HepG2 (cell line): Measurements from ENCODE around the gene UBE2O. TPM values are rescaled to one million over a fixed set of nuclear protein-coding genes. Genes with fewer than 3 reads are reported as not detected.

Source experiments
- CEBPZ ChIP-seq: IDR thresholded peaks from 2 replicates; pipeline ENCODE4 v1.6.1; 2012; ENCODE audit warnings: low read length, improper control_type of control experiment
- CREBL2 ChIP-seq: sonication (generic); formaldehyde crosslinking; IDR thresholded peaks from 2 replicates; pipeline ENCODE4 v1.8.1; 2023; ENCODE audit warnings: missing genetic modification reagents, mild to moderate bottlenecking, borderline replicate concordance
- EEA1 ChIP-seq: sonication (generic); formaldehyde crosslinking; IDR thresholded peaks from 2 replicates; pipeline ENCODE4 v1.5.1; 2020; ENCODE audit warnings: mild to moderate bottlenecking, missing genetic modification reagents, borderline replicate concordance
- EED ChIP-seq: sonication (generic); formaldehyde crosslinking; IDR thresholded peaks from 2 replicates; pipeline ENCODE4 v1.5.0; 2020; ENCODE audit warnings: mild to moderate bottlenecking, missing genetic modification reagents
- ISX ChIP-seq: sonication (generic); formaldehyde crosslinking; conservative IDR thresholded peaks from 2 replicates; pipeline ENCODE4 v1.5.0; 2020; ENCODE audit warnings: missing genetic modification reagents
- KAT7 ChIP-seq: IDR thresholded peaks from 2 replicates; pipeline ENCODE4 v1.6.1; 2018; ENCODE audit warnings: borderline replicate concordance, missing compliant biosample characterization
- KDM3A ChIP-seq: IDR thresholded peaks from 2 replicates; pipeline ENCODE4 v1.6.1; 2018; ENCODE audit warnings: low read depth, missing compliant biosample characterization
- LBX2 ChIP-seq: sonication (generic); formaldehyde crosslinking; IDR thresholded peaks from 2 replicates; pipeline ENCODE4 v1.5.0; 2020; ENCODE audit warnings: missing genetic modification reagents, mild to moderate bottlenecking, borderline replicate concordance
- MBD4 ChIP-seq: IDR thresholded peaks from 2 replicates; pipeline ENCODE4 v1.6.1; 2012; ENCODE audit warnings: low read length, inconsistent platforms, borderline replicate concordance
- MXD1 ChIP-seq: sonication (generic); formaldehyde crosslinking; IDR thresholded peaks from 2 replicates; pipeline ENCODE4 v1.4.0; 2020; ENCODE audit warnings: mild to moderate bottlenecking, missing genetic modification reagents
- SATB2 ChIP-seq: sonication (generic); formaldehyde crosslinking; IDR thresholded peaks from 2 replicates; pipeline ENCODE4 v1.5.0; 2020; ENCODE audit warnings: missing genetic modification reagents
- SP4 ChIP-seq: sonication (generic); formaldehyde crosslinking; IDR thresholded peaks from 2 replicates; pipeline ENCODE4 v1.8.1; 2023; ENCODE audit warnings: mild to moderate bottlenecking, missing genetic modification reagents
- TFDP2 ChIP-seq: sonication (generic); formaldehyde crosslinking; IDR thresholded peaks from 2 replicates; pipeline ENCODE4 v1.4.0; 2020; ENCODE audit warnings: missing genetic modification reagents
- THAP11 ChIP-seq: IDR thresholded peaks from 2 replicates; pipeline ENCODE4 v1.6.1; 2016; ENCODE audit warnings: missing biosample characterization, missing genetic modification reagents
- ZBTB1 ChIP-seq: sonication (generic); formaldehyde crosslinking; IDR thresholded peaks from 2 replicates; pipeline ENCODE4 v1.4.0; 2020; ENCODE audit warnings: missing genetic modification reagents, borderline replicate concordance
- ZNF576 ChIP-seq: sonication (generic); formaldehyde crosslinking; IDR thresholded peaks from 2 replicates; pipeline ENCODE4 v1.4.0; 2020; ENCODE audit warnings: mild to moderate bottlenecking, missing genetic modification reagents
- ZNF580 ChIP-seq: IDR thresholded peaks from 2 replicates; pipeline ENCODE4 v1.6.1; 2016; ENCODE audit warnings: low read depth, borderline replicate concordance
- polyA plus RNA-seq, 8 experiments: library from polyadenylated mRNA; depleted of rRNA in 3 of 8; stranded (reverse) in 7 of 8; unstranded in 1 of 8; fragments of >200 nt; fragmentation: Illumina TruSeq in 4 of 8; extraction: Trizol in 4 of 8; gene quantifications; 2 replicates each; pipeline versions ENCODE4 v1.2.1 to v1.2.3, GENCODE V29; 2011 to 2016; ENCODE audit warnings: low read depth in 4 of 8, missing spikeins in 1 of 8, mixed read lengths in 1 of 8; ENCODE audit not compliant: insufficient read depth in 1 of 8
- total RNA-seq, 5 experiments: library from RNA; depleted of rRNA; stranded (reverse); fragments of >200 nt; fragmentation: Illumina TruSeq; extraction: Trizol; gene quantifications; 2 replicates each; pipeline ENCODE4 v1.2.3, GENCODE V29; 2016; ENCODE audit warnings: low read depth in 1 of 5
- TF ChIP-seq, protein P1 (sequence below): IDR thresholded peaks from 2 replicates; pipeline ENCODE4 v1.6.1; 2016
- TF ChIP-seq, protein P2 (sequence below): sonication (generic); formaldehyde crosslinking; IDR thresholded peaks from 2 replicates; pipeline ENCODE4 v1.5.1; 2020; ENCODE audit warnings: missing genetic modification reagents, mild to moderate bottlenecking, borderline replicate concordance

The UBE2O gene
- total and polyA plus RNA-seq, 2 of the 13 experiments (the other 11 are each of a cell fraction or from before 2014, with no cell fraction given), result 21.5 to 23.5 TPM

DNA sequence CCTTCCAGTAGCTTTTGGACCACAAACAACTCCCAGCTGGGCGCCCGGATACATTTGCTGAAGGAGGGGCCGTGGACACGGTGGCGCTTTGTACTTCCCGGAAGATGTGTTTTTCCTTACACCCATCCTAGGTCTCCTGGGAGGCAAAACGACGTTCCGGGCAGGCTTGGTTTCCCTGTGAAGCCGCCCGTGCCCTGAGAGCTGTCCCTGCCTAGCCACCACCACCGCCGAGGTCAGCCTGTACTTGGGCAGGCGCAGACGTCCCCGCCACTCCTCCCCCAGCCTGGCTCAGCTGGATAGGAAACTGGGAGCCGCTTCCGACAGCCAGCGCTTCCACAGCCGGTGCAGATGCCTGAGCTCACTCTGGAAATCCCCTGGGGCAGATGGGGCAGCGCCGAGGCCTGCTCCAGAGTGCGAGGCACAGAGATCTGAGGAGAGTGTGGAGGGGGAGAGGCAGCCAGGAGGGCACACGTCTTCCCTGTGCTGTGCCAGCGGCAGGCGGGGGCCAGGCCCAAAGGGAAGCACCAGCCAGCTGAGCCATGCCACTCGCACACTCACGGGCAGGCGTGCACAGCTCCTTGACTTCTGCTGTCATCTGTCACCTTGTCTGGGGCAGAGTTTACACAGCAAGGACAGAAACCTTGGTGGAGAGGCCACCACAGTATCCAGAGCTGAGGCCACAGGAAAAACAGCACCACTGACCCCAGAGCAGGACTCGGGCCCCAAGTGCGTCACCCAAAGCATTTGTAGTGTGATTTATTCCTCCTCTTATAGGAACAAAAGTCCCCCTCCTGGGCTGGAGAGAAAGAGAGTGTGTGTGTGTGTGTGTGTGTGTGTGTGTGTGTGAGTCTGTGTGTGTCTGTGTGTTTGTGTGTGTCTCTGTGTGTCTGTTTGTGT, 45.3 kb upstream of the UBE2O start (continued):
- TF ChIP-seq MXD1 (CRISPR knock-in tag) (peak; percentile 70), TFDP2 (peak; percentile 68; the same call in 1 of the 2 replicates), EEA1 (peak; percentile 75; the same call in 1 of the 2 replicates), ZNF576 (no peak), CREBL2 (CRISPR knock-in tag) (no peak), LBX2 (CRISPR knock-in tag) (peak; percentile 91), MBD4 (no peak), ZBTB1 (CRISPR knock-in tag) (no peak), SP4 (CRISPR knock-in tag) (no peak; the same call in 1 of the 2 replicates), KDM3A (CRISPR knock-in tag) (peak; percentile 58), CEBPZ (no peak), KAT7 (no peak; the same call in 1 of the 2 replicates), SATB2 (CRISPR knock-in tag) (no peak), ISX (CRISPR knock-in tag) (no peak), ZNF580 (CRISPR knock-in tag) (peak; percentile 18; the same call in 1 of the 2 replicates), THAP11 (CRISPR knock-in tag) (peak; percentile 42), EED (peak; percentile 45; the same call in 1 of the 2 replicates)
- TF ChIP-seq, protein P1, sequence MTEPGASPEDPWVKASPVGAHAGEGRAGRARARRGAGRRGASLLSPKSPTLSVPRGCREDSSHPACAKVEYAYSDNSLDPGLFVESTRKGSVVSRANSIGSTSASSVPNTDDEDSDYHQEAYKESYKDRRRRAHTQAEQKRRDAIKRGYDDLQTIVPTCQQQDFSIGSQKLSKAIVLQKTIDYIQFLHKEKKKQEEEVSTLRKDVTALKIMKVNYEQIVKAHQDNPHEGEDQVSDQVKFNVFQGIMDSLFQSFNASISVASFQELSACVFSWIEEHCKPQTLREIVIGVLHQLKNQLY (CRISPR knock-in tag), result no peak
- TF ChIP-seq, protein P2, sequence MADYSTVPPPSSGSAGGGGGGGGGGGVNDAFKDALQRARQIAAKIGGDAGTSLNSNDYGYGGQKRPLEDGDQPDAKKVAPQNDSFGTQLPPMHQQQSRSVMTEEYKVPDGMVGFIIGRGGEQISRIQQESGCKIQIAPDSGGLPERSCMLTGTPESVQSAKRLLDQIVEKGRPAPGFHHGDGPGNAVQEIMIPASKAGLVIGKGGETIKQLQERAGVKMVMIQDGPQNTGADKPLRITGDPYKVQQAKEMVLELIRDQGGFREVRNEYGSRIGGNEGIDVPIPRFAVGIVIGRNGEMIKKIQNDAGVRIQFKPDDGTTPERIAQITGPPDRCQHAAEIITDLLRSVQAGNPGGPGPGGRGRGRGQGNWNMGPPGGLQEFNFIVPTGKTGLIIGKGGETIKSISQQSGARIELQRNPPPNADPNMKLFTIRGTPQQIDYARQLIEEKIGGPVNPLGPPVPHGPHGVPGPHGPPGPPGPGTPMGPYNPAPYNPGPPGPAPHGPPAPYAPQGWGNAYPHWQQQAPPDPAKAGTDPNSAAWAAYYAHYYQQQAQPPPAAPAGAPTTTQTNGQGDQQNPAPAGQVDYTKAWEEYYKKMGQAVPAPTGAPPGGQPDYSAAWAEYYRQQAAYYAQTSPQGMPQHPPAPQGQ (CRISPR knock-in tag), result no peak
